ENCODE results near the gene GZMH. TPM values are rescaled to one million over a fixed set of nuclear protein-coding genes. Genes with fewer than 3 reads are reported as not detected.

GZMH gene
- total RNA-seq, 2 donors from 2014 or later = 0.93 TPM; not detected in 1

DNA sequence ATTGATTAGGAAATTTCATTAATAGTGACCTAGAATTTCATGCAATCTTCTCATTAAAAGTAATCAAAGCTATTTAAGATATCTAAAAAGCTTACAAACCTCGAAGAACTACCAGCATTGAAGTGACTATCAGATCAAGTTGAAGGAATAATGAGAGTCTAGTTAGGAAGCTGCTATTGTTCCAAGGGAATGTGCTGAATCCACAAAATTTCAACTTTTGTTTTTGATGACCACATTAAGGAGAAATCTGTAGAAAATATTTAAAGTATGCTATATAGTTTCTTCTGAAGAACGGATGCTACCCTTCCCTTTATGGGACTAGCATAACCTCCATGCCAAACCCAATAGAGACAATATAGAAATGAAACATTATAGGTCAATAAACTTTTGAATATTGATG is 30.9 kb downstream of the GZMH start:
- H3K4me3 ChIP-seq = no peak overlapping the region
- TF ChIP-seq, protein P1, sequence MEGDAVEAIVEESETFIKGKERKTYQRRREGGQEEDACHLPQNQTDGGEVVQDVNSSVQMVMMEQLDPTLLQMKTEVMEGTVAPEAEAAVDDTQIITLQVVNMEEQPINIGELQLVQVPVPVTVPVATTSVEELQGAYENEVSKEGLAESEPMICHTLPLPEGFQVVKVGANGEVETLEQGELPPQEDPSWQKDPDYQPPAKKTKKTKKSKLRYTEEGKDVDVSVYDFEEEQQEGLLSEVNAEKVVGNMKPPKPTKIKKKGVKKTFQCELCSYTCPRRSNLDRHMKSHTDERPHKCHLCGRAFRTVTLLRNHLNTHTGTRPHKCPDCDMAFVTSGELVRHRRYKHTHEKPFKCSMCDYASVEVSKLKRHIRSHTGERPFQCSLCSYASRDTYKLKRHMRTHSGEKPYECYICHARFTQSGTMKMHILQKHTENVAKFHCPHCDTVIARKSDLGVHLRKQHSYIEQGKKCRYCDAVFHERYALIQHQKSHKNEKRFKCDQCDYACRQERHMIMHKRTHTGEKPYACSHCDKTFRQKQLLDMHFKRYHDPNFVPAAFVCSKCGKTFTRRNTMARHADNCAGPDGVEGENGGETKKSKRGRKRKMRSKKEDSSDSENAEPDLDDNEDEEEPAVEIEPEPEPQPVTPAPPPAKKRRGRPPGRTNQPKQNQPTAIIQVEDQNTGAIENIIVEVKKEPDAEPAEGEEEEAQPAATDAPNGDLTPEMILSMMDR (IDR thresholded peaks at IDR 0.05) = no peak
- no peak overlapping the region for H3K27ac ChIP-seq
- no peaks in the 10 kb centered on the region for H3K9me3 ChIP-seq
- no peaks in the 10 kb centered on the region for H3K27me3 ChIP-seq
- DNase-seq (ENCODE audit: low spot score) = no peak
- H3K36me3 ChIP-seq = no peaks in the 10 kb centered on the region
- no peaks in the 10 kb centered on the region for H3K4me1 ChIP-seq

DNA sequence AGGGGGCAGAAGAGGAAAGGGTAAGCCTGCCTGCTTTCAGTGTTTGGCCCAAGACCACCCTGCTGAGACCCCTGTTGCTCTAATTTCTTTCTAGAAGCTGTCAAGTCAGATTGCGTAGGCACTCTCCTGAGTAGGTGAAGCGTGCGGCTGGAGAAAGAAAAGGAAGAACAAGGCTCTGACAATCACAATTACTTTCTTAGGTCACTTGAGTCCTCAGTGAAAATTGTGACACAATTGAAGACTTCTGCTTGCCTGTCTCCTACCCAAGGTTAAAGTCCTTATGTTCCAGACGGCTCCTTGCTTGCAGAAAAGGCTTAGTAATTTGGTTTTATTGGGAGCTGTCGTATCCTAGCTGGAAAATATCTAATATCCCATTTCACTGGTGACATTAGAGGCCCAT is 32.7 kb downstream of the GZMH start:
- TF ChIP-seq, protein P1 (IDR thresholded peaks at IDR 0.05) = no peak
- no peak for DNase-seq (ENCODE audit: low spot score)

DNA sequence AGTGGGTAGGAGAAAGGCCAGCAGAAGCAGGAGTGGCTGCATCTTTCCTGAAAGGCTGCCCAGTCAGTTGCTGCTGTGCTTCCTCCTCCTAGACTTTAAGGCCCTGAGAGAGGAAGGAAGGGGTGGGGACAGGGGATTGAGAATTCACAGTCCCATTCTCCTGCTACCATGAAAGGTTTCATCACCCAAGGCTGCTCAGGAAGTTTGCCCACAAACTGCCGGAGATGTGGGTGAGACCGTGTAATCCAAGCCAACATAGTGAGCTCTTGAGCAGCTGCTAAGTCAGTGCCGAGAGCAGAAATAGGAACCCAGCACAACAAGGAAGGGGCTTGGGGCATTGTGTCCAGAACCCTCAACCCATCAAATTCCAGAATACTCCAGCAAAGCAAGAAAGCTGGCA is 33.3 kb downstream of the GZMH start, which contains the start of gene CTSG:
TSS of gene CTSG (minus strand) at position 69 of the 400 bp plus-strand sequence. CDS start at position 42, 27 bp downstream.
- H3K4me1 ChIP-seq = no peaks in the 10 kb centered on the region
- TF ChIP-seq, protein P1 (IDR thresholded peaks at IDR 0.05) = no peak
- DNase-seq (ENCODE audit: low spot score) = no peak

More for the DNA sequence above, 32.7 kb downstream of the GZMH start:
- no peak overlapping the region for H3K27ac ChIP-seq
- H3K9me3 ChIP-seq = no peaks in the 10 kb centered on the region
- H3K36me3 ChIP-seq = no peaks in the 10 kb centered on the region
- H3K4me3 ChIP-seq = no peak overlapping the region
- no peaks in the 10 kb centered on the region for H3K27me3 ChIP-seq
- H3K4me1 ChIP-seq = no peaks in the 10 kb centered on the region

DNA sequence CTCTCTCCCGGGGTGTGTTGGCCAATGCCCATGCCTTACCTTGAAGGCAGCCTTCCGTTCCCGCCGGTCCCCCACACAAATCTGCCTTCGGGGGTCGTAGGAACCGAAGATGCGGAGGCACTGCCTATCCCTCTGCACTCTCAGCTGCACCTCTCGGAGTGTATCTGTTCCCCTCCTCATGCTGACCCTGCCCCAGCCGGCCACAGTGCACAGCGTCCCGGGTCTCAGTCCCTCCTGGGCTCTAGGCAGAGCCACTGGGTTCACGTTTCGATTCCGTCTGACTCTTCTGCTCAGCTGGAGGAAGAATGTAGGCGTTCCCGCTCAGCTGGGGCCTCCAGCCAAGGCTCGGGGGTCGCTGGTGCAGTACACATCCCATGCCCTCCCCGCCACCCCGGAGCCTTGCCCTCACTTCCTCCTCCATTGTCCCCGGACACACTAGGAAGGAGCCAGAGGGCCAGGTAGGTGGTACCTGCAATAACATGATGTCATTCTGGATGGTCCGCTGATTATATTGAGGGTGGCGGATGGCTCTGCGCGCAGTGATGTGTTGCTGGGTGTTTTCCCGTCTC is 35.2 kb downstream of the GZMH start:
- Histone ChIP-seq H3K36me3 (no peaks in the 10 kb centered on the region), H3K27ac (no peak overlapping the region), H3K9me3 (peaks cover 0 to 3% of the 10 kb centered on the region in 2 donors), H3K4me3 (no peak overlapping the region), H3K4me1 (no peaks in the 10 kb centered on the region), H3K27me3 (no peaks in the 10 kb centered on the region)
- TF ChIP-seq, protein P1 (IDR thresholded peaks at IDR 0.05) = no peak
- no peak for DNase-seq (ENCODE audit: low spot score)

More for the DNA sequence above, 33.3 kb downstream of the GZMH start, which contains the start of gene CTSG:
- Histone ChIP-seq H3K4me3 (no peak within 1 kb of the TSS), H3K27me3 (no peaks in the 10 kb centered on the region), H3K27ac (no peak within 1 kb of the TSS), H3K9me3 (no peaks in the 10 kb centered on the region), H3K36me3 (no peaks in the 10 kb centered on the region)

DNA sequence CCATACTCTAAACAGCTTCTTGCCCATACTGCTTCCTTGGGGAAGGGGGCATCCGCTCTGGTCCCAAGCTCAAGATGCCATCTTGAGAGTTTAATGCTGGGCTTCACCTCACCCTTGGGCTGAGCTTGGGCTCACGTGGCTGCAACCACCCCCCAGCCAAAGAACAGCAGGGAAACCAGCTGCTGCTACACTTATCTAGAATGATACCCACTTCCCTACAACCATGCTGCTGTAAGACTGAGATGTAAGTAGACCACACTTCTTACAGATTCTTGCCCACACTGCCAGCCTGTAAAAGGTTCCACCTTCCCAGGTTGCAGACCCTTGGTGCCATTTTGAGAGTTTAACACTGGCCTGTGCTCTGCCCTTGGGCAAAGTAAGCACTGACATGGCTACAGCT is 43.2 kb downstream of the GZMH start:
- Histone ChIP-seq H3K36me3 (no peaks in the 10 kb centered on the region), H3K9me3 (peaks cover 0 to 44% of the 10 kb centered on the region in 2 donors), H3K4me3 (no peak overlapping the region), H3K27me3 (no peaks in the 10 kb centered on the region), H3K27ac (no peak overlapping the region), H3K4me1 (no peaks in the 10 kb centered on the region)
- DNase-seq (ENCODE audit: low spot score) = no peak
- TF ChIP-seq, protein P1 (IDR thresholded peaks at IDR 0.05) = no peak

DNA sequence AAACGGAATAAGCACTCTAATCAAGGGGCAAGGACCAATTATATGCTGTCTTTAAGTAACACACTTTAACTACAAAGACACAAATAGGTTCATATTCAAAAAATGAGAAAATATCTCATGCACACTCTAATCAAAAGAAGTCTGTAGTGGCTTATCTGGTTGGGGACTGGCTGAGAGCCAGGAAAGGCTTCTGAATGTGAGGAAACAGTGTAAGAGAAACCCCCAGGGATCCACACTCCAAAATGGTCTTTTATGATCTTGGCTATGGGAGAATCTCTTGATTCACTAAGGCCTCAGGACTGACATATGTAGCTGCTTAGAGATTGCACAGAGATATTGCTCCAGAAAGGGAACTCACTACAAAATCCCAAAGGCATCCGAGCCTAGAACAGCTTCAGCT is 43.7 kb downstream of the GZMH start:
- H3K4me1 ChIP-seq = no peaks in the 10 kb centered on the region
- no peaks in the 10 kb centered on the region for H3K27me3 ChIP-seq
- no peaks in the 10 kb centered on the region for H3K36me3 ChIP-seq
- TF ChIP-seq, protein P1 (IDR thresholded peaks at IDR 0.05) = no peak
- peaks cover 0 to 44% of the 10 kb centered on the region in 2 donors for H3K9me3 ChIP-seq
- no peak overlapping the region for H3K4me3 ChIP-seq
- no peak overlapping the region for H3K27ac ChIP-seq
- no peak for DNase-seq (ENCODE audit: low spot score)
